CD4-positive, alpha-beta T cell treated with Interleukin-4 for 1 hour (primary cell): ENCODE data around the gene MUC12.
"Not testable (repeated sequence)": the region's sequence is repeated elsewhere in the genome, so short reads cannot be mapped to it uniquely, and the experiment has no call there.

Experiments
- DNase-seq, 2 donors: peaks; one replicate each; pipeline ENCODE4 v3.0.0-alpha.2; 2020 to 2022

Gene MUC12, protein sequence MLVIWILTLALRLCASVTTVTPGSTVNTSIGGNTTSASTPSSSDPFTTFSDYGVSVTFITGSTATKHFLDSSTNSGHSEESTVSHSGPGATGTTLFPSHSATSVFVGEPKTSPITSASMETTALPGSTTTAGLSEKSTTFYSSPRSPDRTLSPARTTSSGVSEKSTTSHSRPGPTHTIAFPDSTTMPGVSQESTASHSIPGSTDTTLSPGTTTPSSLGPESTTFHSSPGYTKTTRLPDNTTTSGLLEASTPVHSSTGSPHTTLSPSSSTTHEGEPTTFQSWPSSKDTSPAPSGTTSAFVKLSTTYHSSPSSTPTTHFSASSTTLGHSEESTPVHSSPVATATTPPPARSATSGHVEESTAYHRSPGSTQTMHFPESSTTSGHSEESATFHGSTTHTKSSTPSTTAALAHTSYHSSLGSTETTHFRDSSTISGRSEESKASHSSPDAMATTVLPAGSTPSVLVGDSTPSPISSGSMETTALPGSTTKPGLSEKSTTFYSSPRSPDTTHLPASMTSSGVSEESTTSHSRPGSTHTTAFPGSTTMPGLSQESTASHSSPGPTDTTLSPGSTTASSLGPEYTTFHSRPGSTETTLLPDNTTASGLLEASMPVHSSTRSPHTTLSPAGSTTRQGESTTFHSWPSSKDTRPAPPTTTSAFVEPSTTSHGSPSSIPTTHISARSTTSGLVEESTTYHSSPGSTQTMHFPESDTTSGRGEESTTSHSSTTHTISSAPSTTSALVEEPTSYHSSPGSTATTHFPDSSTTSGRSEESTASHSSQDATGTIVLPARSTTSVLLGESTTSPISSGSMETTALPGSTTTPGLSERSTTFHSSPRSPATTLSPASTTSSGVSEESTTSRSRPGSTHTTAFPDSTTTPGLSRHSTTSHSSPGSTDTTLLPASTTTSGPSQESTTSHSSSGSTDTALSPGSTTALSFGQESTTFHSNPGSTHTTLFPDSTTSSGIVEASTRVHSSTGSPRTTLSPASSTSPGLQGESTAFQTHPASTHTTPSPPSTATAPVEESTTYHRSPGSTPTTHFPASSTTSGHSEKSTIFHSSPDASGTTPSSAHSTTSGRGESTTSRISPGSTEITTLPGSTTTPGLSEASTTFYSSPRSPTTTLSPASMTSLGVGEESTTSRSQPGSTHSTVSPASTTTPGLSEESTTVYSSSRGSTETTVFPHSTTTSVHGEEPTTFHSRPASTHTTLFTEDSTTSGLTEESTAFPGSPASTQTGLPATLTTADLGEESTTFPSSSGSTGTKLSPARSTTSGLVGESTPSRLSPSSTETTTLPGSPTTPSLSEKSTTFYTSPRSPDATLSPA (N-terminal part only)

DNA sequence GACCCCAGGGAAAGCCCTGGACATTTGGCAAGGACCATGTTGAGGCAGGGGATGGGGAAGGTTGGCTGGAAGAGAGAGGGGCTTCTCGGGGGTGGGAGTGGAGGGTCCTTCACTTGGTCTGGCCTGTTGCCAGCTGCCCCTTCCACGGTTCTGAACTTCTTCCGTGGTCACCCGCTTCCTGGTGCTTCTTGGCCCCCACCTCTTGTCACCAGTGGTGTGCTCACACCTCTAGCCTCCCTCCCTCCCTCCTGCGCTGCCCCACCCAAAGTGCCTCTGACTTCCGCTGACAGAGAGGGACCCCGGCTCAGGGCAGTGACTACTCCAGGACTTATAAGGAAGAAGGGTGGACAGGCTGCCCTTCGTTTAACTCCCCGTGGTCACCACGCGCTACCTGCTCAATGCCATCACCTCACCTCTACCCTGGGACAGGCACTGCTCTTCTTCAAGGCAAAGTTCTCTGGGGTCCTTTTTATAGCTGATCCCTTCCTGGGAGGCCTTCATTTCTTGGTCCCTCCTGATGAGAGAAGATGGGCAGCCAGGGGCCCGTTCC lies at the start of gene MUC12:
MUC12 (plus strand) TSS at position 500 of the 550 bp plus-strand sequence. CDS start 58 bp downstream, outside the sequence.
- no peak for DNase-seq

DNA sequence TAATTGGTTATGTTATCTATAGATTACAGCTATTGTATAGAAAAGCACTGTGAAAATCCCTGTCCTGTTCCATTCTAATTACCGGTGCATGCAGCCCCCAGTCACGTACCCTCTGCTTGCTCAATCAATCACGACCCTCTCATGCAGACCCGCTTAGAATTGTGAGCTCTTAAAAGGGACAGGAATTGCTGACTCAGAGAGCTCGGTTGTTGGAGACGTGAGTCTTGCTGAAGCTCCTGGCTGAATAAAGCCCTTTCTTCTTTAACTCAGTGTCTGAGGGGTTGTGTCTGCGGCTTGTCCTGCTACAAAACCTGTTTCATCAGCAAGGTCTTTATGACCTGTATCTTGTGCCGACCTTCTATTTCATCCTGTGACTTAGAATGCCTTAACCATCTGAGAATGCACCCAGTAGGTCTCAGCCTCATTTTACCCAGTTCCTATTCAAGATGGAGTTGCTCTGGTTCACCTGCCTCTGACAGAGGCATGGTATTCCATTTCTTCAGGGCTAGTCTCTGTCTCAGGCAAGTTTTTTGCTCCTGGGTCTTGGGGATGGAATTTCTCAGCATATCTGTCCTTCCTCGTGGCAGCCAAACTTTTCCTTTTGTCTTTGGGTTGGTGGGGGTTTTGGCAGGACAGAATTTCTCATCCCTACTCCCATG lies 49.5 kb upstream of the MUC12 start:
- not testable (repeated sequence) for DNase-seq

DNA sequence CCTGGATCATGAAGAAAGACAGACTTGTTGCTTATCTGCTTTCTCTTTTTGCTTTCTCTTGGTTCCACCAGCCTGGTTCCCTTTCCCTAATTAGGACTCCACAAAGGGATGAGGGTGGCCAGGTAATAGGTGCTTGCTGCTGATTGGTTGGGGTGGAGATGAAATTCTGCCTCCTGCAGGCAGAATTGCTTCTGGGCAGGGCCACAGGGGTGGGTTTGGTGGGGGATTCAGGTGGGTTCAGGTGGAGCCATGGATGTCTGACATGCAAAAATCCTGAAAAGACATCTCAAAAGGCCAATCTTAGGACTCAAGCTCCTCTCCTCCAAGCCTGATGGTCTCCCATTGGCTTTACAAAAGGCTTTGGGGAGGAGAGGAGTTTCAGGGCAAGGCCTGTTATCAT lies 48.3 kb upstream of the MUC12 start:
- DNase-seq = no peak

DNA sequence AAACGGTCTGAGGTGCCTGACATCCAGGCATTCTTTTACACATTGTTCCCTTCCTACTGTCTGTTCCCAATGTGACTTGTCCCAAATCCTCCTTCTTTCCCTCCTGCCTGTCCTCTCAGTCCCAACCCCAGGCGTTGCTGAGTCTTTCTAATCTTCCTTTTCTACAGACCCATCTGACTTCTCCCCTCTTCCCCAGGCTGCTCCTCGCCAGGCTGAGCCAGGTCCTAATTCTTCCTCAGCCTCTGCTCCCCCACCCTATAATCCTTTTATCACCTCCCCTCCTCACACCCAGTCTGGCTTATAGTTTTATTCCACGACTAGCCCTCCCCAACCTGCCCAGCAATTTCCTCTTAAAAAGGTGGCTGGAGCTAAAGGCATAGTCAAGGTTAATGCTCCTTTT lies 45.7 kb upstream of the MUC12 start:
- DNase-seq = not testable (repeated sequence)

DNA sequence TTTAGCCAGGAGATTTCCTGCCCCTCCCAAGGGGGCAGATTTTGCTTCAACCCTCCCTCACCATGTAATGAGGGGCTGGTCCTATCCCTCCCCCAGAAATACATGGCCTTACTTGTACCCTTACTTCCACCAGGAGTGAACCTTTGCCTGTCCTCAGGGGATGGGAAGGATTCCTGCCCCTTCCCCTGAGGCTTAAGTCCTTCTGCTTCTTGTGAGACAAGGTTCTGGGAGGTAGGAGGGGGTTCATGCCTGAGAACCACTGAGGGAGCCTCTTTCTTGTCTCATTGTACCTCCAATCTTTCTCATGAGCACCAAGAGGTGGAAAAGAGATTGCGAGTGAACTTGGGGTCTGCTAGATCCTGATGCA lies 39.6 kb upstream of the MUC12 start:
- DNase-seq = no peak

DNA sequence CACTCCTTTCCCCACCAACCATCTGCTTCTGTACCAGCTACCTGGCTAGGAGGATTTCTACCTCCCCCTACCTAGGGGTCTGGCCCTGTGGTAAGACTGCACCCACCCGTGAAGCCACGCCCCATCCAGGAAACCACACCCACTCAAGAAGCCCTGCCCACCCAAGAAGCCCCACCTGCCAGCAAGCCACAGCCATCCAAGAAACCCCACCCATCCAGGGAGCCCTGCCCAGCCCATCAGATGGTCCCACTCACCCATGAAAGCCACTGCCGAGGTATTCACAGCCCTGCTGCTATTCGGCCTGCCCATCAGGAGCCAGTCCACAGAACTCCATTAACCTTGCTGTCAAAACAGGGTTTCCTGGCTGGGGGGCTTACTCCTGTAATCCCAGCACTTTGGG lies 35.6 kb upstream of the MUC12 start:
- DNase-seq = no peak

DNA sequence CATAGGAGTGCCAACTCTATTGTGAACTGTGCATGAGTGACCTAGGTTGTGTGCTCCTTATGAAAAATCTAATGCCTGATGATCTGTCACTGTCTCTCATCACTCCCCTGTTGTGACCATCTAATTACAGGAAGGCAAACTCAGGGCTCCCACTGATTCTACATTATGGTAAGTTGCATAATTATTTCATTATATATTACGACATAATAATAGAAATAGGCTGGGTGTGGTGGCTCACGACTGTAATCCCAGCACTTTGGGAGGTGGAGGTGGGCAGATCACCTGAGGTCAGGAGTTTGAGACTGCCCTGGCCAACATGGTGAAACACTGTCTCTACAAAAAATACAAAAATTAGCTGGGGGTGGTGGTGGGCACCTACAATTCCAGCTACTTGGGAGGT lies 34.0 kb upstream of the MUC12 start:
- not testable (repeated sequence) for DNase-seq

DNA sequence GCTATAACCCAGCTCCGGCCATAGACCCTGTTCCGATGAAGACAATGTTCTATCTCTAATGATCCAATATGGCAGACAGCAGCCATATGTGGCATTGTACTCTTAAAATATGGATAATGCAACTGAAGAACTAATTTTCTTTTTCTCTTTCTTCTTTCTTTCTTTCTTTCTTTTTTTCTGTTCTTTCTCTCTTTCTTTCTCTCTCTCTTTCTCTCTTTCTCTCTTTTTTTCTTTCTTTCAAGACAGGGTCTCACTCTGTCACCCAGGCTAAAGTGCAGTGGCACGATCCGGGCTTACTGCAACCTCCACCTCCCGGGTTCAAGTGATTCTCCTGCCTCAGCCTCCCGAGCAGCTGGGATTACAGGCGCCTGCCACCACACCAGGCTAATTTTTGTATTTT lies 33.2 kb upstream of the MUC12 start:
- DNase-seq = not testable (repeated sequence)

DNA sequence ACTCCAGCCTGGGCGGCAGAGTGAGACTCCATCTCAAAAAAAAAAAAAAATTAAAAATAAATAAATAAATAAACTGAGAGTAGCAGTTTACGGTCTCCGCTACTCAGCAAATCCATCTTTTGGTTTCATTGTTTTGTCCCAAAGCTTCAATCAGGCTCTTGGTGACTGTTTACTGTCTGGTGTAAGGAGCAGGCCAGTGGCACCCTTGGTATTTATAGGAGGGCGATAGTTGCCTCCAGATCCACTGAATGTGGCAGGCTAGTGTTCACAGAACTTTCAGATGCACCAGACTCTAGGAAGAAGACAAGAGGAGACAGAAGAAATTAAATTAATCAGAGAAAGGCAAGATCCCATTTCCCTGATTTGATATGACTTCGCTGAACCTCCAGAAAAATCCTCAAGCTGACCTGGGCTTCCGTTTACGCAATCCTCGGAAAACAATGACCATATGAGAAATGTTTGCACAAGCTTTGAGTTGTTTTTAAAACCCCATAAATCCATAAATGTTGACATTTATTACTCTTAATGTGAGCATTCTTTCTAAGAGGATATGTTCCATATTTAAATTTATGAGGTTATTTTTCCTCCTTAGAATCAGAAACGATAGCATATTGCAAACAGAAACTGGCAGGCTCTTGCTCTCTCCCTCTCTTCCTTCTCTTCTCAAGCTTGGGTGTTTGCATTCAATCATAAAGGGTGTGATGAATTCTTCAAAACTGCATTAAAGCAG lies 27.2 kb upstream of the MUC12 start:
- no peak for DNase-seq

DNA sequence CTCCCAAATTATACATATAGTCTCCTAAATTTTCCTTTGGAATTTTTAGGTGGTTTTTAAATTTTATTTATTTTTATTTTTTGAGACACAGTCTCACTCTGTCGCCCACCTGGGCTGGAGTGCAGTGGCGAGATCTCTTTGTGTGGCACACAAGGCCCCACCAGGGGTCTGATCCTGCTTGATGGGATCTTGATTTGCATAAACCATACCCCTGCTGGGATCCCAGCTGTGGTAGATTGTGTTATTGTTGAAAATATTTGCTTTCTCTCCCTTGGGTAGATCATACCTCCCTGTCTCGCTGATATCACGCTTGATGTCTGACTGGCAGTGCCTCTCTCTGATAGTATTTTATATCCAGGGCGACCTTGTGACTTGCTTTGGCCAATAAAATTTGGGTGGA lies 25.7 kb upstream of the MUC12 start:
- no peak for DNase-seq

DNA sequence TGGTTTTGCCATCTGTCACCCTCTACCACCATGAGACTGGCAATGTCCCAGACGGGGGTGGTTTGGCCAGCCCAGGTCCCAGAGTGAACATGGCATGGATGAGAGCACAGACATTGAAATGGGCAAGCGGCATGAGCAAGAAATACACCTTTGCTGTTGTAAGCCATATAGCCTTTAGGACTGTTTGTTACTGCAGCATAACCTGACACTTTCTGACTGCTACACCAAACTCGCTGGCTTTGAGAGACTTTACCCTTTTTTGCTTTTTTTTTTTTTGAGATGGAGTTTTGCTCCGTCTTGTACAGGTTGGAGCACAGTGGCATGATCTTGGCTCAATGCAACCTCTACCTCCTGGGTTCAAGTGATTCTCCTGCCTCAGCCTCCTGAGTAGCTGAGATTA lies 25.2 kb upstream of the MUC12 start:
- no peak for DNase-seq

DNA sequence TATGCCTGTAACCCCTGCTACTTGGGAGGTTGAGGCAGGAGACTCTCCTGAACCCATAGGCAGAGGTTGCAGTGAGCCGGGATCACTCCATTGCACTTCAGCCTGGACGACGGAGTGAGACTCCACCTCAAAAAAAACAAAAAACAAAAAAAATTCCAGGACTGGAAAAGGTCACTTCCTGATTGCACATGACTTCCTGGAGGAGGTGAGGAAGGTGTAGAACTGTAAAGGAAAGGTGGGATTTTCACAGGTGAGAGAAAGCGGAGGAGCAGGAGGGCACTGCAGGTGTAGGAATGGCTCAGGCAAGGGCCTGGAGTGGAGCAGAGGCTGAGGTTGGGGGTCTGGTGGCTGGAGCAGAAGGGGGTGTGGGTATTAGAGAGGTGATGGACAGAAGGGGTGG lies 23.3 kb upstream of the MUC12 start:
- no peak for DNase-seq

DNA sequence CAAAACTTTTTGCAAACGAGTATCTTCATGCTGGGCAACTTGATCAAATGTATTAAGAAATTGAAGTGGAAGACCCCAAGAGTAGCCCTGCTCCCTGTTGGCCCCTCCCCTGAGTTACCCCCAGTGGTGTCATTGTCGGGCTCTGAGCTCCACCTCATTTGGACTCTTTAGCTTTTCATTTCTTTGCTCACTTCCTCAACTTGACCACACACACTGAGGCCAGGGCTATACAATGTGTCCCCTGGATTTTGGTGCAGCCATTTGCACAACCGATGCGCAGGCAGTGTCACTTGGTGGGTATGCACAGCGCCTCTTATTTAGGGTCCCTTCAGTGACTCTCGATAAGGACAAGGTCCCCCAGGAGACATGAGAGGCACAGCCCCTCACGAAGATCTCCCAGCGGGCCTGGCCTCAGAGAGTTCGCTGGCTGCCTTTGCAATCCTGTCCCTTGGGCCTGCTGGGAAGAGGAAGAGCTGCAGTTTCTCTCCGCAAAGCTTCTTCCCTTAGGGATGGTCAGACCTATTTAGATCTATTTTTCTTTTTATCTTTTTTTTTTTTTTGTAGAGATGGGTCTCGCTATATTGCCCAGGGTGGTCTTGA lies 22.5 kb upstream of the MUC12 start:
- DNase-seq = no peak

DNA sequence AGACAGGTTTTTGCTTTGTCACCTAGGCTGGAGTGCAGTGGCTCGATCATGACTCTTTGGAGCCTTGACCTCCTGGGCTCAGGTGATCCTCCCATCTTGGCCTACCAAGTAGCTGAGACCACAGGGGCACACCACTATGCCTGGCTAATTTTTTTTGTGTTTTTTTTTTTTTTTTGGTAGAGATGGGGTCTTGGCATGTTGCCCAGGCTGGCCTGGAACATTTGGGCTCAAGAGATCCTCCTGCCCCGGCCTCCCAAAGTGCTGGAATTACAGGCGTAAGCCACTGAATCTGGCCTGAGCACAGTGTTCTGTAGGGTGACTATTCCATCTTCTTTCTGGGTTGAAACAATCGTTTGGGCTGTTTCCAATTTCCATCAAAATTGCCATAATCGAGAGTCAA lies 21.6 kb upstream of the MUC12 start:
- DNase-seq = no peak

DNA sequence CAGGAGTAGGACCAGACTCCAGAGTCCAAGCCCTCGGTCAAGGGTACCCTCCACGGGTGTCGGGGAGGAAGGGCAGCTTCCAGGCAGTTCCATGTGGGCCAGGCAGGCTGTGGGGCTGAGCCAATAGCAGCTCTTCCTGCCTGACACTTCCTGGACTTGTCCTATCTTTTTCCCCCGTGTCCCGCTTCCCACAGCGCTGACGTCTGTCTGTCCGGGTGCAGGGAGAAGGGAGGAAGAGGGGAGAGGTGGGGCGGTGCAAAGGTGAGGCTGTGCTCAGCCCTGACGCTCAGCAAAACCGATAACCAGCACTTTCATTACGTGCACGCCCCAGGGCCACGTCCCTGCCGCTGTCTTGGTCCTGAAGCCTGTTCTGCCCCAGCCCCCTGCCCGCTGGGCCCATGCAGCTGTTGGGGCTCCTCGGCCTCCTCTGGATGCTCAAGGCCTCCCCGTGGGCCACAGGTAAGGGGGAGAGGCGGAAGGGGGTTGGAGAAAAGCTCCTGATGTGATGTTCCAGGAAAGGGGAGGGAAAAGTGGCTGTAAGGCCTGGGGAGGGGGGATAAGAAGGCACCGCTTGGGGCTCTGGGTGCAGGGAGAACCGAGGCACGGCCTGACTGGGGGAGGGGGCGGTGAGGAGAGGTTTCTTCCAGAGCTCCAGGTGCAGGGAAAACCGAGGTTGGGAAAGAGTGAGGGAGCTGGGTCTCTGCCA lies 20.0 kb upstream of the MUC12 start, which contains the start of gene MUC3A:
MUC3A (plus strand) TSS at position 308 of the 706 bp plus-strand sequence; CDS start at position 399, 91 bp downstream.
- no peak for DNase-seq

DNA sequence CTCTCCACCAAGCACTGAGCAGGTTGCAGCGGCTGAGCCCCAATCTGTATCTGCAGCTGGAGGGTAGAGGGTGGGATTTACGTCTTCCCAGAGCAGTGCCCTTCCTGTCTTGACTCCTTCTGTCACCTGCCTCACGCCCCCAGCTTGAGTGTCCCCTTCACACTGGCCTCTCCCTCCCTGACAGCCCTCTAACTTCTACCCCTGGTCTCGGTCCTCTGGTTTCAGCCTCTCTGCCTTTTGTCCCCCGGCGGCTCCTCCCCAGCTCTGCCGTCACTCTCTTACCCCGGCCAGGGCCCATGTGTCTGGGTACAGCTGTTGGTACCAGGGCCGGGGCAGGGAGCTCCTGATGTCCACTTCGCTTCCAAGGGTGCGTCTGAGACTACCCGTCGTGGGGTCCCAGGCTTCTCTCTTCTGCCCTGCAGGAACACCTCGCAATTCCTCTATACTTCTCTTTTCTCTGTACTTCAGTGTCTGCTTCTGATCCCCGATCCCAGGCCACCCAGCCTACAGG lies 19.4 kb upstream of the MUC12 start:
- no peak for DNase-seq

DNA sequence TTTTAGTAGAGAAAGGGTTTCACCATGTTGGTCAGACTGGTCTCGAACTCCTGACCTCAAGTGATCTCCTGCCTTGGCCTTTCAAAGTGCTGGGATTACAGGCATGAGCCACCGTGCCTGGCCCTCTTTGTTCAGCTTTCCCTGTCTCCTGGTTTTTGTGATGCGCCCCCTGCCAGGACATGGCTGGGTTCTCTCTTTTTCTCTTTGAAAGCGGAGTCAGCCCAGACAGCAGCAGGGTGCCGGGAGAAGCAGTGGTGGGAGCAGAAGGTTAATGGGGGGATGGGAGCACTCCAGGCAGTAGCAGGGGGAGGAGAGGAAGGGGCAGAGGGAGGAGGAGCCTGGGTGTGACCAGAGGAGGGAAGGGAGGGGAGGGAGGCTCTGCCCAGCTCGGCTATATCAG lies 18.2 kb upstream of the MUC12 start:
- DNase-seq = no peak

DNA sequence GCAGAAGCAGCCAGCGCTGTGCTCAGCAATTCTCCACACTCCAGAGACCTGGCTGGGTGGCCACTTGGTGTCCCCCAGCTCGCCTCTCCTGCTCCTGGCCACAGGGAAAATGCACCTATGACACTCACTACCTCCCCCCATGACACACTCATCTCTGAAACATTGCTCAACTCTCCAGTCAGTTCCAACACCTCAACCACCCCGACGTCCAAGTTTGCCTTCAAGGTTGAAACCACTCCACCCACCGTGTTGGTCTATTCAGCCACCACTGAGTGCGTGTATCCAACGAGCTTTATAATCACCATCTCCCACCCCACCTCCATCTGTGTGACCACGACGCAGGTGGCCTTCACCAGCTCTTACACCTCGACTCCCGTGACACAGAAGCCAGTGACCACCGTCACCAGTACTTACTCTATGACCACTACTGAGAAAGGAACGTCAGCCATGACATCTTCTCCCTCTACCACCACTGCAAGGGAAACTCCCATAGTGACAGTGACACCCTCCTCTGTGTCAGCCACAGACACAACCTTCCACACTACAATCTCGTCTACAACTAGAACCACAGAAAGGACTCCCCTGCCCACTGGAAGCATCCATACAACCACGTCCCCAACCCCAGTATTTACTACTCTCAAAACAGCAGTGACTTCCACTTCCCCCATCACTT lies 17.3 kb upstream of the MUC12 start:
- no peak for DNase-seq

DNA sequence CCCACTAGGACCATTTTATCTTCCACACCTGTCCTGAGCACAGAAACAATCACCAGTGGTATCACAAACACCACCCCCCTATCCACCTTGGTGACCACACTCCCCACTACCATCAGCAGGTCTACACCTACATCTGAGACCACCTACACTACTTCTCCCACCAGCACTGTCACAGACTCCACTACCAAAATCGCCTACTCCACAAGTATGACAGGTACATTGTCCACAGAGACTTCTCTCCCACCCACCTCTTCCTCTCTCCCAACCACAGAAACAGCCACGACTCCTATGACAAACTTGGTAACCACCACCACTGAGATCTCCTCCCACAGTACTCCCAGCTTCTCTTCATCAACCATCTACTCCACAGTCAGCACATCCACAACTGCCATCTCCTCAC lies 16.7 kb upstream of the MUC12 start:
- no peak for DNase-seq
